HG02588 (cell line): ENCODE measurements around the gene AKT2.

Source experiments
- ATAC-seq: cut with Tn5 transposase; IDR thresholded peaks from one replicate; pipeline ENCODE4 v1.9.1; 2021; ENCODE audit warnings: mild to moderate bottlenecking, moderate library complexity; ENCODE audit not compliant: unreplicated experiment

Gene AKT2

DNA sequence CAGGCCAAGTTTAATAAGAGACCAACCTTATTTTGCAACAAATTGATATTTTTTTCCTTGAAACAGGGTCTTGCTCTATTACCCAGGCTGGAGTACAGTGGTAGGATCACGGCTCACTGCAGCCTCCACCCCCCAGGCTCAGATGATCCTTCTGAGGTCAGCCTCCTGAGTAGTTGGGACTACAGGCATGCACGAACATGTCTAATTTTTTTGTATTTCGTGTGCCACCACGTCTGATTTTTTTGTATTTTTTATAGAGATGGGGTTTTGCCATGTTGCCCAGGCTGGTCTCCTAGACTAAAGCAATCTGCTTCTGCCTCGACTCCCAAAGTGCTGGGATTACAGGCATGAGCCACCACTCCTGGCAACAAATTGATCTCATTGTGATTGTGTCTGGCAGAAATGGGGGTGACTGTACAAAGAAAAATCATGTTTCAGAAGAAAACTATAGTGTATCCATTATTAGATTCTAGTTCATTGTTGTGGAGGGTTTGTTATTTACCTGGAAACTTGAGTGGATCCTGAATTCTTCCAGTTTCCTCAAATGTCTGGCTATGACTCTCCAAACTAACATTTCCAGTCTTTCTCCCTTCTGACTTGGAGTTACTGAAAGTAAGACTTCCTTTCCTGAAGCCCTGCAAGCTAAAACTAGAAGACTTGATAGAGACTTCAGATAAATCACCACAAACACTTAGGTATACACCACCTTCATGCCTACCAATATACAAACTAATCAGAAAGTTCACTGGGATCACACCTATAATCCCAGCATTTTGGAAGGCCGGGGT is 17.3 kb upstream of the AKT2 start:
- ATAC-seq, result no peak

DNA sequence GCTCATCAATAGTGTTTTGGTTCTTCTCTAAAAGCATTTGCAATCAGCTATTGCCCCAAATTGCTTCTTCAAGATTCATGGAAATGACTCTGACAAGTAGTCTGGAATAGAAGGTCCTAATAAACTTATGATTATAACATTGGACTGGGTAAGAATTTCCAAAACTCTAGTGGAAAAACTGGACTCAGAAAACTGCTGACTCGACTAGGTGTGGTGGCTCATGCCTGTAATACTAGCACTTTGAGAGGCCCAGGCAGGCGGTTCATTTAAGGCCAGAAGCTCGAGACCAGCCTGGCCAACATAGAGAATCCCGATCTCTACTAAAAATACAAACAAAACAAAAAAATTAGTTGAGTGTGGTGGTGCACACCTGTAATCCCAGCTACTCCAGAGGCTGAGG is 15.5 kb upstream of the AKT2 start:
- no peak for ATAC-seq

DNA sequence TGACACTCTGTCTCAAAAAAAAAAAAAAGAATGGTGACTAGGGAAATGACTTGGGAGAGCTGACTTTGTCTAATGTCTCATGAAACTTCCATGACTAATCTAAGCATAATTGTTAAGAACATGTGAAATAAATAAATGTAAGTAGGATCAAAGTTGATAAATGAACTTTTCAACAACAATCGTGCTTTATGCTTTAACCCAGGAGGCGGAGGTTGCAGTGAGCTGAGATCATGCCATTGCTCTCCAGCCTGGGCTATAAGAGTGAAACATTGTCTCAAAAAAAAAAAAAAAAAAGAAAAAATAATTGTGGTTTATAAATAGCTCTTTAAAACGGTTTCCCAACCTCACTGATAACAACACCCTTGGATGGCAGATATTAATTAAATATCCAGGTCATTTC is 12.9 kb upstream of the AKT2 start:
- no peak for ATAC-seq

DNA sequence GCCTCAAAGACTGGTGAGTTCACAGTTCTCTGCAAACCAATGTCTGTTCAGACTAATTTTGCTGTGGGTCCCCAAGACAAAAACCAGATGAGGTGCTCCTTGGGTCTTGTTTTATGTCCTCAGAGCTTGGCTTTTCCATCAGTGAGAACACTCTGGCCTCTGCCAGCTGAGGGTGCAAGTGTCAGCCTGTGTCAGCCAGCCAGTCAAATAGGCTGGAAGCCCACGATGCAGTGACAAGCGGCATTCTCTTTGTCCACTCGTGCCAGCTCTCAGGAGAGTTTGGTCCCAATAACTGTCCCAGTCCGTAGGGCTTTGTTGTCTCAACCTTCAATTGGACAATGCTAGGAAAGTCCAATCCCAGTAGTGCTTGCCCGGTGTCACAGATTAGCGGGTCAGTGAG is 9.4 kb upstream of the AKT2 start:
- ATAC-seq, result no peak

DNA sequence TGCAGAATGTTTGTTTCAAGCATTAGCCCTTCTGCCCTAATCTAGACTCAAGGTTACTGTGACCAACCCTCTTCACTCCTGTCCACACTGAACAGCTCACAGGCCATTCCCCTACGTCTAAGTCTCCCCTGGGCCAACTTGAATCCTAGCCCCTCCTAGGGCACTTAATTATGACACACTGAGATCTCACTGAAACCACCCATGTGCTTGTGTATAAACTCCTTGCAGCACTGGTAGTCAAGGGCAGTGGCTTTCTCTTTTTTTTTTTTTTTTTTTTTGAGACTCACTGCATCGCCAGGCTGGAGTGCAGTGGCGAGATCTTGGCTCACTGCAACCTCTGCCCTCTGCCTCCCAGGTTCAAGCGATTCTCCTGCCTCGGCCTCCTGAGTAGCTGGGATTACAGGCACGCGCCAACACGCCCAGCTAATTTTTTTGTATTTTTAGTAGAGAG is 1.9 kb upstream of the AKT2 start:
- no peak for ATAC-seq

DNA sequence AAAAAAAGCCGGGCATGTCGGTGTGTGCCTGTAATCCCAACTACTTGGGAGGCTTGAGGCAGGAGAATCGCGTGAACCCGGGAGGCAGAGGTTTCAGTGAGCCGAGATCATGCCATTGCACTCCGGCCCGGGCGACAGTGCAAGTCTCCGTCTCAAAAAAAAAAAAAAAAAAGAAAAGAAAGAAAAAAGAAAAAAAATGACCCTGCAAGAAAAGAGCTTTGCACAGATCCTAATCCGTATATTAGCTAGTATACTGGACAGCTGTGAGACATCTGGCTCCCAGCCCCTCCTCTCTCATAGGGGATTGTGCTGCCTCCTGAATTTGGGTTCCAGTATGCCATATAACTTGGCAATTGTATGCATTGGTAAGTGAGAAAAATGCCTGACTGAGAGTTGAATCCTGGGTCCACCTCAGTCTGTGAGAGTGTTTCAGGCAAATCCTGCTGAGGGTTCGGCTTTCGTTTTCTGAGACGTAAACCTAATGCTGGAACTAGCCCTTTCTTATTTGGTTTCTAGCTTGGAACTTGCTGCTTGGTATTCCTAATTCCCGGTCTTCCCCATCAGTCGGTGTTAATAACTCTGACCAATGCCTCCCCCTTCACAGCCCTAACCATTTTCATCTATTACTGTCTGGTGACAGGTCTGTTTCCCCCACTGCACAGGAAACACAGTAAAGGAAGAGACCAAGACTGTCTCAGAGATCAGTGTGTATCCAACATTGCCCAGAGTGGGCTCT is 1.3 kb upstream of the AKT2 start:
- no peak for ATAC-seq

DNA sequence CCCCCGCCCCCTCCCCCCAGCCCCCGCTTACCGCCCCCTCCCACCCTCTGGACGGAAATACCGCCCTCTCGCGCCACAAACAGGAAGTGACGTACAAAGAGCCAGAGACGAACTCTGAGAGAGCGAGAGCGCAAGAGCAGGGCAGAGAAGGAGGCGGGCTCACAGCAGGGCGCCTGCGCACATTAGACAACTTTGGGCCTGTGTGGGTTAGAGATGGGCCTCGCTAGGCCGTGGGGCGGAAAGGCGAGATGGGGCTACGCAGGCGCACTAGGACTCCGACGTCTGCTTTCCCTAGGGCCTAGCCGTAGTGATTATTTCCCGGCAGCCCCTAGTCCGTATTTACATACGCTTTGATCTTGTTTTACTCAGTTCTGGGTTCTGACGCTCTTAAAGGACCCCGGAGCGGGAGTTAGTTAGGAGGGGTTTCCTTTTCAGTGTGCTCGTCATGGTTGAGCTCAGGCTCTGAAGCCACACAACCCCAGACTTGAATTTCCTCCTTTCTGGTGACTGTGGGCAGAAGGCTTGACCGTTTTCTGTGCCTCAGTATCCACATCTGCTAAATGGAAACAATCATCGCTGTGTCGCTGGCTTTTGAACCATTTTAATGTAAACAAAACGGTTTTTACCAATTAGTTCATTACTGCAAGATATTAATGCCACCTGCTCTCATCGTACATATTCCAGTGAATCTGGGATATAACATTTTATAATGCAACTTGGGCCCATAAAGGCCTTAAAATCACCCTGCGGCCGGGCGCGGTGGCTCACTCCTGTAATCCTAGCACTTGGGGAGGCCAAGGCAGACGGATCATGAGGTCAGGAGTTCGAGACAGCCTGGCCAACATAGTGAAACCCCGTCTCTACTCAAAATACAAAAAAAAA is 449 bp upstream of the AKT2 start:
- peak; percentile 85 for ATAC-seq

DNA sequence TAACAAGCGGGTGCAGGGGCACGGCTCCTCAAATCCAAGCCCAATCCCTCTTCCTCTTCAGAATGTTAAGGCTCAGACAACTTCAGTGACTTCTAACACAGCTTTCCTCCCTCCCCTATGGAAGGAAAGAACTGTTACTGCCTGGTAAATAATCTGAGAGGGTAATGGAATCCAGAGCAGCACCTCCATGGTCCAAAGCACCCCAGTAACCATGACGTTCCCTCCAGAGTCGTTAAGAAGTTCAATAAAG is 969 bp downstream of the AKT2 start:
- ATAC-seq, result no peak

DNA sequence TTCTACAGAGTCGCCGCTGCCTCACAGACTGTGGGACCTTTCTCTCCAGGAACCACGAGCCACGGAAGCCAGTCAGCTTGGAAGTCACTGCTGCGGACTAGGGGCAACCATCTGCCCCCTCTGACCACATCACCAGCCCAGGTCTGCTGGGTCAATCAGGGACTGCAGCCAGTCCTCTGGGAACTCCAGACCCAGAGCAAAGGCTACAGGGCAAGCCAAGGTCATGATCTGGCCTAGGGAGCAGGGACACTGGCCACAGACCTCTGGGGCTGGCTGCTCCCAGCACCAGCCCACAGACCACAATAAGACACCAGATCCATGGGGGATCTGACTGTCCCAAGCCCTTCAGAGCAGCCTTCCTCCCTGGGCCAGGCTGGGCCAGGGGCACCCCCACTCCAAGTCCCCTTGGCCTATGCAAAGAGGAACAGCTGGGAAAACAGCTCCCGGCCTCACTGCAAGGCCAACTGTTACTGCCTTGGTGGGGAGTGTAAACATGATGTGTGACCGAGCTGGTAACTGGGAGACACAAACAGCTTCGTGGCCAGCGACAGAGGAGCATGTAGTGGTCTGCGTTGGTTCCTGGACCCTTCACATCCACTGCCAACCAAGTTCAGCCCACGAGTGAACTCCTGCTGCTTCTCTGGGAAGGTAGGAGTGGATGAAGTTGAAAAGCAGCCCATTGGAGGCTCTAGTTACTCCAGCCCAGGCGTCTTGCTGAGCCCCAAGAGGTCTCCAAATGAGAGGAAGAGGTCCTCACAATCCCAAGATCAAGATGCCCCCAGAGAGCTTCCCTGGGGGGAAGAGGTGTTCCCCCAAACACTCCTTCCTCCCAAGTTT is 1.5 kb downstream of the AKT2 start:
- no peak for ATAC-seq

DNA sequence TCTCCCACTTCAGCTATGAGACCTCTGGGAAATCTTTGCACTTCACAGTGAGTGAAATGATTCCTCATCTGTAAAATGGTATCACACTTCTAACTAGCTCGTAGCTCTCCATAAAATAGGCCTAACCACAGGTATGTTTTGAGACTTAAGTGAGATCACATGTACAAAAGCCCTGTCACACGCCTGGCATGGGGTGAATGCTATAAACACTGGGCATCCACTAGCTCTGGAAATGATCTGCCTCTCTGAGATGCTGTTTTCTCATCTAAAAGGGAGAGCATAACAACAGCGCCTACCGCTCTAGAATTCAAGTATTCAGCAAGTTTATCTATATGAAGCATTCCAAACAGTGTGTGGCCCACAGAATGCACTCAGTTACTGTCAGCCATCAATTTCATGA is 2.2 kb downstream of the AKT2 start:
- ATAC-seq, result no peak

DNA sequence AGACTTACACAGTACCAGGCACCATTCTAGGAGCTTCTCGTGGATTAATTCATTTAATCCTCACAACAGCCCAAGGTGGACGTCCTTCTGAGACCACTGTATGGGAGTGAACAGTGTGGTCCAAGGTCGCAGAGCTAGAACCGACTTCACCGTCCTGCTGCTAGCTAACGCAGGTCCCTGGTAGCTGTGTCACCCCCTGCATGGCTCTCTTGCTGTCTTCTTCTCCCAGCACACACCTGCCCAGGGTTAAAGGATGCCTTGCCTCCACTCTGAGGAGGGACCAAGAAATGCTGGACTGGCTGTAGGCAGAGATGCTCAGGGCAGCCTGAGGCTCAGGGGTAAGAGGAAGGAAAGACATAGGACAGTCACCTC is 3.0 kb downstream of the AKT2 start:
- ATAC-seq, result no peak

DNA sequence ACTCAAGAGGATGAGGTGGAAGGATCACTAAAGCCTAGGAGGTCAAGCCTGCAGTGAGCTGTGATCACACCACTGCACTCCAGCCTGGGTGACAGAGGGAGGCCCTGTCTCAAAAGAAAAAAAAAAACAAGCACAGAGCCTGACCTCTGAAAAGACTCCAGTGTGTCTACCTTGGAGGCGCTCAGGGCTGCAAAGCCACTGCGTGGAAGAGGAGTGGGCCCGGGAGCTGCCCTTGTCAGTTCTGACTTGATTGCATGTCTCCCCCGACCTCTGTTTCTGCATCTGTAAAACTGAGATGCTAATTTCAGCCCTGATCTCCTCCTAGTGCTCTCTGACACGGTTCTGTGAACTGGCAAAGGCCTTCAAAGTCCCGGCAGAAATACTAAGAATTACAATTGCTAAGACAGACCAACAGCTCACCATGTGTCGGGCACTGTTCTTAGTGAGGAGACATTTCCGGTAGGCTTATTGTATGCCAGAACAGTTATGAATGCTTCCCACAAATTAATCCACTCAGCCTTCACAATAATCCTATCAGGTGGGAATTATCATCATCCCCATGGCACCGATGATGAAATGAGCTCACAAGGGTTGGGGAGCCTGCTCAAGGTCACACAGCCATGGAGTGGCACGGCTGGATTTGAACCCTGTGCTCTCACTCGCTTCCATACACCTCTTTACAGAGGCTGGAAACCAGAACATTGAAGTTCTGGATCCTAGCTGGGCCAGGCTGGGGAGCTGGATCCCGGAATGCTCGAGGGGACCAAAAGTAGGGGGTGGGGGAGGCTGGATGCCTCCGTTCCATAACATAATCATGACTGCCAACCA is 3.5 kb downstream of the AKT2 start:
- ATAC-seq, result no peak

DNA sequence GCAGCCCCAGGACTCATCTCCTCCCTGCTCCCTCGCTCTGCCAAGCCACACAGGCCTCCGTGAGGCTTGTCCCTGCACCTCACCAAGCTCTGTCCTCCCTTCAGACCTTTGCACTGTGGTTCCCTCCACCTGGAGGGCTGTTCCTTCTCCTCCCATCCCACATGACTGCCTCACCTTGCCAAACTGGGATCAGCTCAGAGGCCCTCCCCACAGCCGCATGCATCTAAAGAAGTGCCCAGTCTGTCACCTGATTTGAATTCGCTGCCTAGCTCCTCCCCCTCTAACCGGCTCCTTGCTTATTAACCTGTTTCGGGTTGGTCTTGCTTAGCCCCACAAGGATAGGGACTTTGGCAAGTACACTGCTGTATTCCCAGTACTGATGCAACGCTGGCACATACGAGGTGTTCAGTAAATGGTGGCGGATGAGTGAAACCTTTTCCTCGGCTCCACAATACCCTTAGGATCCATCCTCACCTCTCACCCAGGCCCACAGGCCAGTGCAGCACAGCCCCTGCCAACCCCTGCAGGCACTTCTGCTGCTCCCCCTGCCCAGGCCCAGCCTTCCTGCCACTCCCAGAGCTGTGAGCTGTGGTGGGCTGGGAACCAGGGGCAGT is 4.4 kb downstream of the AKT2 start:
- ATAC-seq, result no peak

DNA sequence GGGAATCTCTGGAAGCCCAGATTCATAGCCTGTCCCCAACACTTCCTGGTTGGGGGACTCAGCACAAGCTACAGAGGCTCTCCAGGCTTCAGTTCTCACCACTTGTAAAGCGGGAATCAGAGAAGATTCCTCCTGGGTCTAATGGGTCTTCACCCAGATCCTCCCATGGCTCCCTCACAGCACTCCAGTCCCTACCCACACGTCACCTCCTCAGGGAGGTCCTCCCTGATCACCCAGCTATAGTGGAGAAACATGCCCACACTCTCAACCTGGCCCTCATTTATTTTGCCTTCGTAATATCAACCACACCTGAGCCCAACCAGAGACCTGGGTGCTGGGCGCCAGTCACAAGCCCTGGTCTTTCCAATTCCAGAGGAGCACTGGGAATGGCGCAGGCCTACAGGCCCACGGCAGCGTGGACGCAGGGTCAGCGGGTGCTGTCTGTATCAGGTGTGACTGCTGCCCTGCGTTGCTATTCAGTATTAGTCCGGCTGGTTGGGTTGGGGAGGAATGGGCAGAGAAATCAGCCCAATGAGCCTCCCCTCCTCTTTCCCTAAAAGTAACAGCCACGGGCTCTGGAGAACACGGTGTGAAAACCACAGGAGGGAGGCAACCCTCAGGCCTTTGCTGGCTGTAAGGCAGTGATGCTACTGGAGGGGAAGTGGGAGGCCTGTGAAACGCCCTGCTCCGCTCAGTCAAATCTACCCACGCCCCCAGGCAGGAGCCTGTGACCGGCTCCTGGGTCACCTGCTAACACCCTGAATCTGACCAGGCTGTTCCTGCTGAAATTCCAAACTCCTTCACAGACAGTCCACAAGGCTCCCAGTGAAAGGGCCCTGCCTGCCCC is 5.2 kb downstream of the AKT2 start:
- ATAC-seq, result no peak

DNA sequence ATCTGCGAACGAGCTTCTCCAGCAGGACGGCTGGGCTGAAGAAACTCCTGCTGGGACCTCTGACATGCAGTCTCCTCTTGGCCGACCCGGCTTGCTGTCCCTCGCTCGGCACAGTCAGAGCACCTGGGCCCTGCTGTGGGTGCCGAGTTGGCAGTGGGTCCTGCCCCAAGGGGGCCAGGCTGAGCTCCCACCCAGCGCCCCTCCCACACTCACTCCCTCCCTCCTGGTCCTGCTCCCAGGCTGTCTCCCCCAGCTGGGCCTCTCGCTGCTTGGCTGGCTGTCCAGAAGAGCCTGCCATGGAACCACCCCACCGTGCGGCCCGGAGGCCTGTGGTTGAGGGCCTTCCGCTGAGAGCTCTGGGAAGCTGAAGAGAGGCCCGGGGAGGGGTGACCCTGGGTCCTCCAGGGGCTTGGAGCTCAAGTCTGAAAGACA is 6.0 kb downstream of the AKT2 start:
- ATAC-seq, result no peak

DNA sequence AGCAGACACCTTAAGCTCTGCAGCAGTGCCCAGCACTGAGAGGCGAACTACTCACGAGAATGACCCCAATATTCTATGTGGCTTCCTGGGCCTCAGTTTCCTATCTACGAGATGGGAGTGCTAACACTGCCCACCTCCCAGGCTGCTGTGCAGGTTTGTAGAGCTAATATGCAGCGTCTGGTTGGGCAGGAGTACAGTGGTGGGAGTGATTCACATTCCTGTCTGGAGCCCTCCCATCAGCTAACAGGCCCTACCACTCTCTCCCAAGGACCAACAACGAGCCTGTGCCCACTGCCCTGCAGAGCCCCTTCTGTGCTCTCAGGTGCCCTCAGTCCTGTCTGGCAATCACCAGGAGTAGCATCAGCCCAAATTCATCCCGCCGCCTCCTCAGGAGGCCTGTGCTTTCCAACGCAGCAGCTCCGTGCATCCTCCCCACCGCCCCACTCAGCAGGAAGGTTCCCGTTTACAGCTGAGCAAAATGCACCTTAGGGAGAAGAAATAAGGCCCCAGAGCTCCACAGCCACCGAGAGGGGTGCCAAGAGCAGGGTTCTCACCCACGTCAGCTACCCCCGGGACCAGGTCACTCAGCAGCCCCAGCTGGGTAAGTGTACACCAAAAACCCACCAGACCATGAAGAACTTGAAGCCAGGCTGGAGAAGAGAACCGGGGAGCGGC is 6.6 kb downstream of the AKT2 start:
- no peak for ATAC-seq

DNA sequence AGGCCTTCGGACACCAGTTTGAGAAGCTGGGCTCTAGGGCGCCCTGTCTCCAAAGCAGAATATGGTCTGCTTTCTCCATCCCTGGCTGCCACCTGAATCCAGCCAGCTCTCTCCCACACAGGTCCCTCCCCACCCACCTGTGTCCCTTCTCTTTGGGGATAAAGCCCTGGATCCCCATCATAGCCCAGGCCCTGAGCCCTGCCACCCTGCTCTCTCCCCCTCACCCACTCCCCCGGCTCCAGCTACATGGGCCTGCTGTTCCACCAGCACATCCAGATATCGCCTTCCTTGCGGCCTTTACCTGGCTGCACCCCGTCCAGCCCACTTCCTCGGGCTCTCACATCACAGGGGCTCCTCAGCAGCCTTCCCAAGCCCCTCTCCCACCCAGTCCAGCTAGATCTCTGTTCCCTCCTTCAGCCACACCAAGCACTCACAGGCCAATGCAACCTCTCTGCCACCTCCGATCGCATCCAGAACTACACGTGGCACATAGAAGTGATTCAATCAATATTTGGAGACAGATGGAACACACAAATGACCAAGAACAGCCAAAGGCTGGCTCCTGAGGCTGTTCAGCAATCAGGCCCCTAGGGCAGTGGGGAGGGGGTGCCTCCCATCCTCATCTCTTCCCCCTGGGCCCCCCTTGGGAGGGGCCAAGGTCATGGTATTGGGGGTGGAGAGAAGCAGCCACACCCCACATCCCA is 7.6 kb downstream of the AKT2 start:
- ATAC-seq, result no peak
